Fibroblast of mammary gland (primary cell): Measurements from ENCODE around the gene KCNJ1.

ENCODE experiments used
- DNase-seq: peaks from one replicate; pipeline ENCODE4 v3.0.0-alpha.2; 2010; ENCODE audit warnings: low read depth
- H3K4me3 ChIP-seq: 2 replicates; pipeline ENCODE4 v1.5.1; 2011; ENCODE audit warnings: low read depth, mild to moderate bottlenecking, low read length, moderate library complexity; ENCODE audit not compliant: control insufficient read depth
- CTCF ChIP-seq: conservative IDR thresholded peaks from 2 replicates; pipeline ENCODE4 v1.5.1; 2011; ENCODE audit warnings: low read depth, low read length, inconsistent platforms; ENCODE audit not compliant: control insufficient read depth, insufficient read depth

Gene KCNJ1

DNA sequence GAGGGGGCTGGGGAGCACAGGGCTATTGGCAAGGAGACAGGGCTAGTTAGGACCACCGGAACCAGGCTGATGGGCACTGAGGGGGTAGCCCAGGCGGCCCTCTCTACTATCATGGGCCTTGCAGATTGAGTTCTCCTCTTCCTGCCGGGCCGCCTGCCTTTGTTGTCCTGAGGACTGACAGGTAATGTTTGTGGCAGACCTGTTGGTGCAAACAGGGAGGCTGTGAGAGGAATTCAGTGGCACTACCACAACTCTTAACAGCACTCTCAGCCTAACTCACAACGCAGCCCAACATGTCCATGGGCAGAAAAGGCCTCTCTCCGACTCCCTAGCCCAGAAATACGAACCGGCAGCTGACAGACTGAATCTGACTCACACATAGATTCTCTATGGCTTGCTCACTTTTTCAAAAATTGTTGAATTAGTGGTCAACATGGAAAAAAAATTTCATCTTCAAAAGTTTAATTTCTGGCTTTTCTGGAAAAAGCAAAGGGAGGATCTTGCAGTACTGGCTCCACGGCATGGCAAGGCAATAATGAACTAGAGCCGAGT lies 35.5 kb upstream of the KCNJ1 start:
- TF ChIP-seq CTCF: no peak
- no peak overlapping the region for H3K4me3 ChIP-seq
- DNase-seq: peak; percentile 64

DNA sequence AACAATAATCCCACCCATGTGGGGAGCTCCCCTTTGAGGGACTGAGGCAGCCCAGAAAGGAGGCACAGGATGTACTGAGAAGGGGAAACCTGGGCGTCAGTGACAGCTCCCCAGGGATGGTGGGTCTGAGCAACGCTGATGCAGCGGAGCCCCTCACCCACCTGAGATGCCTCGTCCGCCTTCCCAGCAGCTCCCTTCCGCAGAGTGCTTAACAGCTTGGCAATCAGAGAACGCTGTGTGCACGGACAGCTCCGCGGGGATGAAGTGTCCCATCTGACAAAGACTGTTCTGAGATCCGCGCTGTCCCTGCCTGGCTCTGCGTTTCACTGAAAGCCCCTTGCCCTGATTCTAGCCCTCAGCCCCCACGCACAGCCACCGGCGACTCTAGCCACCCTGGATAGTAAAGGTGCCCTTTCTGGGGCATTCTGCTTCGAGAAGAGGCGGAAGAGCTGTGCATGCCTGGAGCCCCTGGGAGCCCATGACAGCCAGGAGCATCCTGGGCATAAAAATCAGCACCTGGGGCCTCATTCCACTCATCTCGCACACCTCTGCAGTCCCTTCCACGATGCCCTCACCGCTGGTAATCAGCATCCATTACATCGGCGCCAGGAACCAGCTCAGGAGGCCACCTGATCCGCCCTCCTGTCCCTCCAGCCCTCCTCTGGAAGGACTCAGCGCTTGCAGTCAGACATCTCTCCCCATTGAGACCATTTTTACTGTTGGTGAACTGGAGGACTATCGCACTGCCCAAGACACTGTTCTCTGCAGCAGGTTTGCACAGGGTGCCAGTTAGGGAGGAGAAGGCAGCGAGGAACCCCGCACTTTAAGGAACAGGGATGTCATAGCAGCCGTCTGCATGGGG lies 34.8 kb upstream of the KCNJ1 start:
- no peak for TF ChIP-seq CTCF
- DNase-seq: no peak
- H3K4me3 ChIP-seq: no peak overlapping the region

GRCh38 chr11:128900468-128900867 lies 33.4 kb upstream of the KCNJ1 start:
- TF ChIP-seq CTCF: no peak
- H3K4me3 ChIP-seq: no peak overlapping the region
- no peak for DNase-seq

- peak; percentile 56 for DNase-seq
- H3K4me3 ChIP-seq: no peak overlapping the region
- TF ChIP-seq CTCF: no peak
Measured at GRCh38 chr11:128898580-128899344, 31.7 kb upstream of the KCNJ1 start.

DNA sequence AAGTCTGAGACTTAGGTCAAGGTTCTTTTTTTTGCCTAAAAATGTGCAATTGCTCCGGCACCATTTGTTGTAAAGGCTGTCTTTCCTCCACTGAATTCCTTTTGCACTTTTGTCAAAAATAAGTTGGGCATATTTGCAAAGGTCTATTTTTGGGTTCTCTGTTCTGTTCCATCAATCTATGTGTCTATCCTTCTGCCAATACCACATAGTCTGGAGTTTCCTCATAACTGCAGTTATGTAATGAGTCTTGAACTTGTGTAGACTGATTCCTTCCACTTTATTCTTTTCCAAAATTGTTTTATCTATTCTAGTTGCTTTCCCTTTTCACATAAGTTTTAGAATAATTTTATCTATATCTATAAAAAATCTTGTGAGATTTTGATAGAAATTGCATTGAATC lies 30.7 kb upstream of the KCNJ1 start:
- DNase-seq: peak; percentile 38
- no peak for TF ChIP-seq CTCF
- H3K4me3 ChIP-seq: no peak overlapping the region

GRCh38 chr11:128896356-128896755 lies 29.3 kb upstream of the KCNJ1 start:
- no peak for TF ChIP-seq CTCF
- DNase-seq: peak; percentile 21
- H3K4me3 ChIP-seq: no peak overlapping the region
